ENCODE data around the gene TGIF2.

The TGIF2 gene

DNA sequence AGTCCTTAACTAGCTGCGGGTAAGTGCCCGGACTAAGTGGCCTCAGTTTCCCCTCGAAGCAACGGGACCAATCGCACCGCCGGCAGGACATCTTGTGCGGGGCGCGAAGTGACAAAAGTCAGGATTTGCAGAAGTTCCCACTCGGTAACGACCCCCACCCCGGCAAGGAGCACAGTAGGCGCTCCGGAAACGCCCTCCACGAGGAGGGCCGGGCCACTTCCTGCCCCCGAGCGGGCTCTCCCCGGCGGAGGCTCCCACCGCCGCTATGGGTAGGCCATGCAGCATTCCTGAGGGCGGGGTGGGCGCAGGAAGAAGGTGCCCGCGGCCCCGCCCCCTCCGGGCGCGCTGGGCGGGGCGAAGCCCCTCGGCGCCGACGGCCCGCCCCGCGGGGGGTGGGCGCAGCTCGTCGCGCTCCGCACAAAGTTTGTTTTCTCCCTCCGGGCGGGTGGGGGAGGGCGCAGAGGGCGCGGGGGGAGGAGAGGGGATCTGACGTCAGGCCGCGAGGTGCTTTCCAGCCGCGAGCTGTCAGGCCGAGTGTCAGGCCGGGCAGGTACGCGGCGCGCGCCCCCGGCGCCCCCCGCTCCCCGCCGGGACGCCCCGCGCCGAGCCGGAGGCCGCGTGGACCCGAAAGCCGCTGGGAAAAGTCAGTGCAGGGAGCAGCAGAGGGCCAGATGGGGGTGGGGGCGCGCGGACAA, at the start of gene TGIF2:
Gene TGIF2 (plus strand): TSS at position 495 of the 695 bp plus-strand sequence. CDS start 5,178 bp downstream, outside the sequence.
- DNase-seq = peak; percentile 91

DNA sequence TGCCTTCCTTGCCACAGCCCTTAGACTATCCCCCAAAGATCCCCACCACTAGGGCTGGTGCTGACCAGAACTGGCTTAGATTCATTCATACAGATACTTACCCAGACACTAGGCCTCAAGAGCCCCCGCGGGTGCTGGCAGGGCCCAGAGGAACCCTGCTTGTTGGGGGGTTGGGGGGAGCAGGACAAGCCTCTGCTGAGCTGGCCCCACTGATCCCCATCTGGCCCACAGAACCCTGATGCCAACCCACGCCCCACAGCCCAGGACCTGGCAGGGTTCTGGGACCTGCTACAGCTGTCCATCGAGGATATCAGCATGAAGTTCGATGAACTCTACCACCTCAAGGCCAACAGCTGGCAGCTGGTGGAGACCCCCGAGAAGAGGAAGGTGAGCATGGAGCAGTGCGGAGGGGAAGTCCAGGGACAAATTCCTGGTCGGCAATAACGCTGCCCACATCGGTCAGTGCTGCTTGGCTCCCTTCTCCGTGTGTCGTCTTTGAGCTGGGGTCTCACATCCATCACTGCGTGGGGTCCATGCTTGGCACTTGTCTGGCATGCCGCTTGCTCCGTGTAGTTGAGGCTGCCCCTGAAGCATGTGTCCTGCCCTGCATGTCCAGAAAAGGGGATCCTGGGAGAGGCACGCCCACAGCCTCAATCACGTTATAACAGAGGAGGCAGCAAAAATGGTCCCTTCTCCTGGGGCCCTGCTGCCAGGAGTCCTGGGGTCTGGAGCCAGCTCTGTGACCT, 47.6 kb upstream of the TGIF2 start:
- no peak for DNase-seq

DNA sequence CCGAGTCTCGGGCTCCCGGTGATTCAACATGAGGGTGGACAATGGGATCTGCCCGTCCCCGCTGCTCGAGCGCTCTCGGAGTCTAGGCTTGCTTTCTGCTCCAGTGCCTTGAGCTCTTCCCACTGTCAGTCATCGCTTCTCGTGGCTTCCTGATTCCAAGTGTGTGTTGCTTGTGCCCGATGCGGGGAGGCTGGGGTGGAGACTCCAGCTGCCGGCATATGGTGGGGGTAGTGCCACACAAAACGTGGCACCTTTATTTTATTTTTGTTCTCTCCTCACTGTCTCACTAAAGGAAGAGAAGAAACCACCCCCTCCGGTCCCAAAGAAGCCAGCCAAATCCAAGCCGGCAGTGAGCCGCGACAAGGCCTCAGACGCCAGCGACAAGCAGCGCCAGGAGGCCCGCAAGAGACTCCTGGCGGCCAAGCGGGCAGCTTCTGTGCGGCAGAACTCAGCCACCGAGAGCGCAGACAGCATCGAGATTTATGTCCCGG, 46.8 kb upstream of the TGIF2 start:
- DNase-seq = no peak

DNA sequence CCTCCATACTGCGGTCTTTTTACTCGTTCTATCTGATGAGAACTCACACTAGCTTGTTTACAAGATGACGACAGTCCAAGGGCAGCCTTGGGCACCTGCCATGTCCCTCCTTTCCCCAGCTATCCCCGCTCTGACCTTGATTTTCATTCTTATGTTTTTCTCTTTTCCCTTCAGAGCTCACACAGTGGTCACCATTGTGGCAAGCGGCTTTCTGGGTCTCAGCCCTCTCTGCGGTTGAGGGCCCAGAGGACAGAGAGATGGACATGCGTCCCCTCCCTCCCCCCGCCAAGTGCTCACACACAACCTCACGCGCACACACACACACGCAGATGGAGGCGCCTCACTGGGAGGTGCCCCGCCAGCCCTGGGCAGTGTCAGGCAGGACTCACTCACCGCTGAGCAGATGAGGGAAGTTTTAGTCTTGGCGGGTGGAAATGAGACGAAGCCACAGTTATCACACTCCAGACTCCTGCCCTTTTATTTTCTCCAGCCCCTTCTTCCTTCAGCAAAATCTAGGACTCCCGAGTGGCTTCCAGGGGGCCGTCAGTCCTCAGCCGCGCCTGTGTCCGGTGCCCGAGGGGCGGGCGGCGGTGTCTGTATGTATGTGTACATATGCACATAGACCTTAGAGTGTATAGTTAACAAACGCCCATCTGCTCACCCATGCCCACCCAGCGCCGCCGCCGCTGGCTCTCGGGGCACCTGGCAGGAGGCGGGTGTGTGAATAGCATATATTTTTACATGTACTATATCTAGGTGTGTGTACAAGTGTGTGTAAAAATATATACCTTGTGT, 45.9 kb upstream of the TGIF2 start:
- DNase-seq = no peak

DNA sequence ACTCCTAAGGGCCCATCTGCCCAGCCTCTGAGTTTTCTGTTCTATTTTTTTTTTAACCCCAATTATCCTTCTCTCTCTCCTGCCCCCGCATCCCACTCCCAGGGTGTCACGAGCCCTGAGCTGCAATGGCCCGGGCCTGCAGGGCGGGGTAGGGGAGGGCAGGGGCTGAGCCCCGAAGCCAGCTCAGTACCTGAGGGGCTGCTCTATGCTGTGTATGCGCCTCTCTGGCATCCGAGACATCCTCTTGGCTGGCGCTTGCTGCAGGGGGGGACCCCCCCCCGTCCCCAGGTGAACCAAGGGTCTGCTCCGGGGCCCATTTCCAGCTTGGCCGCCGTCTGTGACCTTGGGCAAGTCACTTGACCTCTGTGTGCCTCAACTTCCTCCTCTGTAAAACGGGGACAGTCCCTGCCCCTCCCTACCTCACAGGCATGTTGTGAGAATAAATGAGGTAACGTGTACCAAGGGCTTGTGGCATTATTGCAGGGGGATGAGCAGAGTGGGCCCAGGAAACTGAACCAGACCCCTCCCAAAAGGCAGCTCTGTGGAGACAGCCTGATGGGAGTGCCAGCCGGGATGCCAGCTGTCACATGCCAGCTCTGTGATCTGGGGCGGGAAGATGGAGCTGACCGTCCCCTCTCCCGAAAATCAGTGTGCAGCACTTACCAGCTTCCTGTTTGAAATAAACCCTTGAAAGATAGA, 45.1 kb upstream of the TGIF2 start:
- no peak for DNase-seq

DNA sequence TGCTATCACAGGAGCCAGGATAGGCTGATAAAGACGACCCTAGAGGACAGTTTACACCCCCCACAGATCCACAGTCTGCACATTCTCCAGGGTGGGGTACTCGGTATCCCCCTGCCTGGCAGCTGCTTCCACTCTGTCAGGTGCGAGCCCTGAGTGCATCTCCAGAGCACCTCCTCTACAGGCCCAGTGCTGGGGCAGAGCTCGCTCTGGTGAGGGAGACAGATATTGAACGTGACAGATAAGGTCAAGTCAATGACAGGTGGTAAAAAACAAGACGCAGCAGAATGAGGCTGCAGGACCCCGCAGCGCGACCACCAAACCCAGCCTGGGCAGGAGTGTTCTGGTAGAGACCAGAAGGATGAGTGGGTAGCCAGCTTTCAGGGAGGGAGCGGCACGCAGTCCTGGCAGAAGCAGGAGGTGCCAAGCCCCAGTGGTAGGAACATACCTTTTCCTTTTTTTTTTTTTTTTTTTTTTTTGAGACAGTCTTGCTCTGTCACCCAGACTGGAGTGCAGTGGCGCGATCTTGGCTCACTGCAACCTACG, 44.5 kb upstream of the TGIF2 start:
- DNase-seq = no peak

DNA sequence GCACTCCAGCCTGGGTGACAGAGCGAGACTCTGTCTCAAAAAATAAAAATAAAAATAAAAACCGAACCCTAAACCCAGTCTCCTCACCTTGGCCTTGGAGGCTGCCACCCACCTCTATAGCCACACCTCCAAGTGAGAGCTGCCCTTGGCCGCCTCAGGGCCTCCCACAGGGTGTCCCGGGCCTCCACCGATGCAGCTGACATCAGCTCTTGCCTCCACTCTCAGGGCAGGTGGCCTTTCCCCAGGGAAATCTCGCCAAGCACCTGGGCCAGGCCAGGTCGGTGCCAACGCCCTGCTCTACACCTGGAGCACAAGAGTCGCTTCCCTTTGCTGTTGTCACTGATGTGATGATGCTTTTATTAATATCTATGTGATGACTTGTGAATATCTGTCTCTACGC, 41.0 kb upstream of the TGIF2 start:
- DNase-seq = no peak

DNA sequence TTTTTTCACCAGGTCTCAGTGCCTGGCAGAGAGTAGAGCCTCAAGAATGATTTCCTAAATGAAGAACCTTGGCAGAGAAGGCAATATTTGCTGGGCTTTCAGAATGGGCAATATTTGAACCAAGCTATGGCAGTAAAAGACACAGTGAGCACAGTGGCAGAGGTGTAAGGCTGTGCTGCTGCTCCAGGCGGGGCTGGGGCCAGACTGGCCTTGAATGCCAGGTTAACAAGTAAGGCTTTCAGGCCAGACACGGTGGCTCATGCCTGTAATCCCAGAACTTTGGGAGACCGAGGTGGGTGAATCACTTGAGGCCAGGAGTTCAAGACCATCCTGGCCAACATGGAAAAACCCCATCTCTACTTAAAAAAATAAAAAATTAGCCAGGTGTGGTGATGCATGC, 40.6 kb upstream of the TGIF2 start:
- DNase-seq = no peak

DNA sequence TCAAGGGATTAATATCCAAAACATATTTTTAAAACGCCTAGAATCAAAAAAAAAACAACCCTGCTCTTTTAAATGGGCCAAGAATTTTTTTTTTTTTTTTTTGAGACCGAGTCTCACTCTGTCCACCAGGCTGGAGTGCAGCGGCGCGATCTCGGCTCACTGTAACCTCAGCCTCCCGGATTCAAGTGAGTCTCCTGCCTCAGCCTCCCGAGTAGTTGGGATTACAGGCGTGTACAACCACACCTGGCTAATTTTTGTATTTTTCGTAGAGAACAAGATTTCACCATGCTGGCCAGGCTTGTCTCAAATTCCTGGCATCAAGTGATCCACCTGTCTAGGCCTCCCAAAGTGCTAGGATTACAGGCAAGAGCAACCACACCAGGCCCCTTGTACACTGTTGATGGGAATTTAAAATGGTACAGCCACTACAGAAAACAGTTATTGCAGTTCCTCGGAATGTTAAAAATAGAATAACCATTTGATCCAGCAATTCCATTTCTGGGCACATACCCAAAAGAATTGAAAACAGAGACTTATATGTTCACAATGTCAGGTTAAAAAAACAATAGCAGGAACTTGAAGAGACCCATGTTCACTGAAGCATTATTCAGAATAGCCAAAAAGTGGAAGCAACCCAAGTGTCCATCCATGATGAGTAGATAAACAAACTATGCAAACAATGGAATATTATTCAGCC, 35.2 kb upstream of the TGIF2 start:
- no peak for DNase-seq

DNA sequence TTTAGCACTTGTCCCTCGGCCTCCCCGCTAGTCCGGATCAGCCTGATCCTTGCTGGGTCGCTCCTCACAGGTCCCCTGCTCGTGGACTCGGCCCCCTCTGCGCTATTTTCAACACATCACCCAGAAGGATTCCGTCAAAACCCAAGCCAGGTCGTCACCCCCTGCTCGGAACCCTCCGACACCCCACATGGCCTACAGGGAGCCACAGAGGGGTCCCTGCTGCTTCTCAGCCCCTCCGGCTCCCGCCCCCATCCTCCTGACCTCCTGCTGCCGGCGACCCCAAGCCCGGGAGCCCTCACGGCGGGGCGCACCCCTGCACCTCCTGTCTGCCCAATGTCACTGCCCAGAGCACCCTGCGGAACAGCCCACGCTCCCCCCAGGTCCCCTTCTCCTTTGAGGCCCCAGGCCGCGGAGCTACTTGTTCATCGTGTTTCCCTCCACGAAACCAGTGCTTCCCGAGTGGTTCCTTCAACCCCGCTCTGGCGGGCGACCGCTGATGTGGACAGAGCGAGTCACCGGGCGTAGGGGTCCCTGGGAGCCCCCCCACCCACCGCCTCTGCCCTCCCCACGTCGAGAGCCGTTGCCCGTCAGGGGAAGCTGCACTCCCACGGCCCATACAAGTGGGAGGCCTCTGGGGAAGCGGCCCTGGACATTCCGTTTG, 32.7 kb upstream of the TGIF2 start:
- no peak for DNase-seq

DNA sequence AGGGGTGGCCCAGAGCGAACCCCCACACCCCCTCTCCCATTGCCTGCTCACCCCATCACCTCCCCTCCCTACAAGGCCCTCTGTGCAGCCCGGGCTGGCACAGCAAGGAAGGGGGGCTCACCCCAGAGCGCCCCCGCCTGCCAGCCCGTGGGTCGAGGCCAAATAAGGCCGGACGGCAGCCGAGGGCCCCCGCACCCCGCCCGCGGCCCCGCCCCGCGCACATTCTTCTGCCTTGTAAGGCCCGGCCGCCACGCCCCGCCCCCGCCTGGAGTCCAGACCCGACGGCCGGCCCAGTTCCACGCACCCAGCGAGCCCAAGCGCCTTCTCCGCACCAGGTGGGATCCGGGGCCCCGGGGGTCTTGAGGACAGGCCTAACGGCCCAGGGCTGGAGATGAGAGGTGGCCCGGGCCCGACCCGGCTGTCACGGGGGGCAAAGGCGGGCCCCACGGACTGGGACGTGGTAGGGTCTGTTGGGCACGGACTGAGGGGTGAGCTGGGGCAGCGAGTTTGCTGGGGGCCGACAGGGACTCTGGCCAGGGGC, 32.1 kb upstream of the TGIF2 start, which contains the start of gene MYL9:
Gene MYL9 (plus strand): TSS at position 293 of the 541 bp plus-strand sequence. CDS start 3,366 bp downstream, outside the sequence.
- DNase-seq = no peak

DNA sequence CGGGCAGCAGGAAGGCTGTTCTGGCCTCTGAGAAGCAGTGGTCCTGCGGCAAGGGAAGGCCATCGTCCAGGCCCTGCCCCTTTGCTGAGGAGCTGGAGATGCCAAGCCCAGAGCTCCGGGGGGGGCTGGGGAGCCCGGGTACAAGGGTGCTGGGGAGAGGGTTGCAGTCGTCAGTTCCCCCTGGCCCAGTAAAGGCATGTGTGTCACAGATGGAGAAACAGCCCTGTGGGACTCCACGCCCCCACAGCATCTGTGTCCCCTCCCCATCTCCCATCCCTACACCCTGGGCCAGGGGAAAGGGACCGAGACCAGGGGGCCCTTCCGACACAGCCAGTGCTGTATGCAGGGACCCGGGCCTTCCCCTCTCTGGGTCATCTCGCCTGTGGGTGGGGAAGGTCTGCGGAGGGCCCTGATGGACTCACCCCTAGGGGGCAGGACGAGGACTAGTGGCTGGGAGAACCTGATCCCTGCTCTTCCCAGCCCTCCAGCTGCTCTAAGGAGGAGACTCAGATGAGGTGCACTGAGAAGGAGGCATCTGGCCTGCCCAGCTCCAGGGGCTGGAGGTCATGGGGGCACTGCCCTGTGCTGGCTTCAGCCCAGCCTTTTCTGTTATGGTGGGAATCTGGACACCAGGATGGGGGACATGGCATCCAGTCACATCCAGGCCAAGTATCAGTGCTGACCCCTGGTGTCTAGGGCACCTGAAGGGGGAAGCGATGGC, 31.5 kb upstream of the TGIF2 start:
- DNase-seq = no peak

DNA sequence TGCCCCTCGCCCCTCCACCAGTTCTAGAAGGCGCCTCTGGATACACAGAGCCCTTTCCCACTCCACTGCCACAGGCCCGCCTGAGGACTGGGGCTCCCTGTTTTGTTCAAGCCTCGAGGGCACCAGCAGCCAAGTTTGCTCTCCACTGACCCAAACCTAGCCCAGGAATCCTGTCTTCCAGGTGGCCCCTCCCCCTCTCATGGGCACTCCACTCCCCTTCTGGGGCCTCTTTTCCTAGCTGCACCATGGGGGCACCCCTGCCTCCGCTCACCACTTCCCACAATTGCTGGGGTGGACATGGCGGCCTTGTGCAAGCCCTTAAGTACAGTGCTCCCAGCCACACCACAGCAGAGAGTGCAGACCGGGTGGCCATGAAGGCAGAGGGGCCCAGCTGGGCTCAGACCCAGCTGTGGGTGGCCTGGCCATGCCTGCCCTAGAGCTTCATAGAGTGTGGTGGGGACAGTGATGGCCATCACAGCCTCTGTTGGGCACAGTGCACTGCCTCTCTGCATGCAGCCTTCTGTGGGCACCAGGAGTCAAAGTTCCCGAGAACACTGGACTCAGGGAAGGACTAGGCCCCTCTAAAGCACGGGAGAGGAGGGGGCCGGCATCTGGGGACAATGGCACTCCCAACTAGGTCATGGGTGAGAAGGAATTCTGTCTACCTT, 30.7 kb upstream of the TGIF2 start:
- no peak for DNase-seq

DNA sequence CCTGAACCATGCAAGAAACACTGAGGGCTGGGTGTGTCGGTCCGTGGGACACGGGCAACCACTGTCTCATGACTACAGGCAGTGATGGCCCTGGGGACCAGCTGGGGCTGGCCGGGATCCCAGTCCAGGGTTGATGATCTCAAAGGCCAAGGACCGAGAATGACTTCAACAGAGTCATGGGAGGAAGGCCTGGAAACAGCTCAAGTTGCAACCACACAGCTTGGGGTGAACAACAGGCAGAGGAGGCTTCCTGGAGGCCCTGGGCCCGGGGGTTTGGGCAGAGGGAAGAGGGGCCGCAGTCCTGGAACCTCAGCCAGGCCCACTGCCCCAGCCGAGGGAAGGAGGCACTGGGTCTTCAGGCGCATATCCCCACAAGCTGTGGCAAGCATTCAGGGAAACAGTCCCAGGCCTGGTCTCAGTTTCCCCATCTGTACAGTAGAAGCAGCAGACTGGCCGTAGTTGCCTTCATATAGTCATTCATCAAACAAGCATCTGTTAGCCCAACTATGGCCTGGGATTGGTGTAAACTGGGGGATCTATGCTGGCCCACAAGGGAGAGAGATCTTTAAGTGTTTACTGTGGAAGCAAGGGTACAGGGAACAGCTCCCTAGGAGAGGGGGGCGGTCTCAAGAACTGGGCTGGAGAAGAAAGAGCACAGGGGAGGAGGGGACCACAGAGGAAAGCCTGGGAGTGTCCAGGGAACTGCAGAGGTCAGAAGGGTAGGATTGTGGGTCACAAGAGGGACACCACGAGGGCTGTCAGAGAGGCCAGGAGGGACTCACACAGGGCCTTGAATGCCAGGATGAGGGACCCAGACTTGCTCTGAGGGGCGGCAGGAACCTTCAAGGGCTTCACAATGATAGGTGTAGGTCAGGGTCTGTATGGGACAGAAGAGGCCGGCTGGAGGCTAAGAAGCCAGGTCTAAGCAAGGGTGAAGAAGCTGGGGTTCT, 29.9 kb upstream of the TGIF2 start:
- DNase-seq = no peak

DNA sequence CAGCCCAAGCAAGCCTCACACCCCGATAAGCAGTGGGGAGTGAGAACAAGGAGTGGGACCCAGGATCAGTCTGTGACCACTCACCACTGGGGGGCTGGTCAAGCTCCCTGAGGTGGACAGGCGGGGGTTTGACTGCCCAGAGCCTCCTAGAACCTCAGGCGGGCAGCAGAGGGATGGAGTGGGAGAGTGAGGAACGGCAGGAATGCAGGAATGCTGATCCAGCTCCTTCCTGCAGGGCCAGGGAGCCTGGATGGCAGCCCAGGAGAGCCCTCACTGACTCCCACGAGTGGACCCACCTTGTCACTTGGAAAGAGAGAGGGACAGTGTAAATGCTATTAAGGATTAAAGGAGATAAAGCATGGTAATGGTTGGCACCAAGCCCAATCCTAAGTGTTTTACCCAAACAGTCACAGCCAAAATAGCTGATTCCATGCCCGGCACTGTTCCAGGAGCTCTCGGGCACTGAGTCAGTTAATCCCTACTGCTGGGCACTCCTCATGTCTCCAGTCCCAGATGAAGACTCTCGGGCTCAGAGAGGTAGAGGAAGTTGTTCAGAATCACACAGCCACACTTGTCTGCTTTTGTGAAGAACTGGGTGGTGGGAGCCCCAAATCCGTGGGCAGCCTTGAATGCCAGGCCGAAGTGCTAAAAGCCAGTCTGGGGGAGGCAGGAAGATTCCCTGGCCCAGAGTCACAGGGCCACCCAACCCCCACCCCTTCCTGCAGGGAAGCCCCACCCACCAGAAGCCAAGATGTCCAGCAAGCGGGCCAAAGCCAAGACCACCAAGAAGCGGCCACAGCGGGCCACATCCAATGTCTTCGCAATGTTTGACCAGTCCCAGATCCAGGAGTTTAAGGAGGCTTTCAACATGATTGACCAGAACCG, 29.0 kb upstream of the TGIF2 start:
- no peak for DNase-seq

DNA sequence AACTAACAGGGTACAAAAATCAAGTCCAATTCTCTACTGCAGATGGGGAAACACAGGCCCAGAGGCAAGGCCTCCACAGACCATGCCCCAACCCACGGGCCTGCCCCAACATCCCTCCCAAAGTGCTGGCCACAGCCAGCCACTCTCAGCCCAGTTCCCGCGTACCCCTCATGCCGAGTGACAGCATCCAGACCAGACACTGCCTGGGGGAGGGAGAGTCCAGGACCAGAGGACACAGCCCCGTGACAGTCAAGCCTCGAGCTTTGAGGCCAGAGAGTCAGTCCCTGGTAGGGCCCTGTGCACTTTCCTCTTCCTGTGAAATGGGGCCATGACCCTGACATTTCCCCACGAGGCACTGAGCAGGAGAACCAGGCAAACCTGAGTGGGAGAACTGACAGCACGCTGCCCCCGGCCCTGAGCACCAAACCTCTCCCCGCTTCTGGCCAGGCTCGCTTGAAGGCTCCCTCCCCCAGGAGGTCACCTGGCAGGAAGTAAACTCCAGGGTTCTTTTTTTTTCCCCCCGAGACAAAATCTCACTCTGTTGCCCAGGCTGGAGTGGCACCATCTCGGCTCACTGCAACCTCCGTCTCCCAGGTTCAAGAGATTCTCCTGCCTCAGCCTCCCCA, 27.2 kb upstream of the TGIF2 start:
- no peak for DNase-seq

All from activated CD4-positive, alpha-beta T cell treated with anti-CD3 and anti-CD28 coated beads, Interleukin-2, amount 50 U/mL, for 16 hours (primary cell).